HG02610 (cell line): ENCODE results near the gene UCMA.
A peak's percentile ranks its signal among the peaks of the same experiment; 100 is the strongest.

Experiments
- ATAC-seq: cut with Tn5 transposase; IDR thresholded peaks from one replicate; pipeline ENCODE4 v1.9.1; 2021; ENCODE audit warnings: mild to moderate bottlenecking, moderate library complexity; ENCODE audit not compliant: unreplicated experiment

The UCMA gene

GRCh38 chr10:13189961-13190360 is 44.2 kb downstream of the UCMA start:
- no peak for ATAC-seq

DNA sequence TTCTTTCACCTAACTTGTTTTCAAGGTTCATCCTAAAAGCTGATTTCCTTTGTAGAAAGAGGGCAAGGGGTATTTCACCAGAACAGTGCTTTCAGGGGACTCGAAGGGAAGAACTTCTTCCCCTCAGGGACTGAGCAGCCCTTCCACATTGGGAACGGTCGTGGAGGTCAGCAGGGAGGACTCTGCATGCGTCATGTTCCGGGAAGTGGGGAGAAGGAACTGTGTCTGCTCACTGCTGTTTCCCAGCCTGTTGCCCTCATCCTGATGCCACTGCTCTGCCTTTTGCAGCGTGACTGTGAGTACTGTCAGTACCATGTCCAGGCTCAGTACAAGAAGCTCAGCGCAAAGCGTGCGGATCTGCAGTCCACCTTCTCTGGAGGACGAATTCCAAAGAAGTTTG is 45.6 kb downstream of the UCMA start:
- ATAC-seq: no peak

DNA sequence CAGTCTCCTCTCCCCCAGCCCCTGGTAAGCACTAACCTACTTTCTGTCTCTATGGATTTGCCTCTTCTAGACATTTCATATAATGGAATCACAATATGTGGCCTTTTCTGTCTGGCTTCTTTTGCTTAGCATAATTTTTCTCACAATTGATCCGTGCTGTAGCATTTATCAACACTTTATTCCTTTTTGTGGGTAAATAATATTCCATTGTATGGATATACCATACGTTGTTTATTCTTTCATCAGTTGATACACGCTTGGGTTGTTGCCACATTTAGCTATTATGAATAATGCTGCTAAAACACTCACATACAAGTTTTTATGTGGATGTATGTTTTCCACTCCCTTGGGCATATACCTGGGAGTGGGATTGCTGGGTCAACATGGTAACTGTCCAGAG is 47.0 kb downstream of the UCMA start:
- no peak for ATAC-seq

- ATAC-seq: no peak
Observed at GRCh38 chr10:13184730-13185514, 49.3 kb downstream of the UCMA start.

DNA sequence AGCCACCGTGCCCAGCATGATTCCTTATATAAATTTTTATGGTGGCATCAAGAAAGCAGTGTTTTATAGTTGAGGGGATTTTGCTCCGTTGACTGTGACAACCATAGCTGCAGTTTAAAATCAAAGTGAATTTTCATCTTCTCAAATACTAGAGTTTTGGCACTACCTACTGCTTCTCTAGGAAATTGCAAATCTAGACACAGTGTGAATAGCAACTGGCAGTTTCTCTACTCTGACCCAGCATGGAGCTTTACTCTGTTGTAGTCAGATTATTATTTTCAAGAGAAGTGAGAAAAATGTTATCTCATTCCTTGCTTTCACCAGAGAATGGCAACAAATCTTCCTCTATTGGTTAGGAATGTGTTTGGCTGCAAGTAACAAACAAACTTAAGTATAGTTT is 49.9 kb downstream of the UCMA start:
- no peak for ATAC-seq

- ATAC-seq: peak; percentile 70
Observed at GRCh38 chr10:13183625-13184024, 50.5 kb downstream of the UCMA start.

DNA sequence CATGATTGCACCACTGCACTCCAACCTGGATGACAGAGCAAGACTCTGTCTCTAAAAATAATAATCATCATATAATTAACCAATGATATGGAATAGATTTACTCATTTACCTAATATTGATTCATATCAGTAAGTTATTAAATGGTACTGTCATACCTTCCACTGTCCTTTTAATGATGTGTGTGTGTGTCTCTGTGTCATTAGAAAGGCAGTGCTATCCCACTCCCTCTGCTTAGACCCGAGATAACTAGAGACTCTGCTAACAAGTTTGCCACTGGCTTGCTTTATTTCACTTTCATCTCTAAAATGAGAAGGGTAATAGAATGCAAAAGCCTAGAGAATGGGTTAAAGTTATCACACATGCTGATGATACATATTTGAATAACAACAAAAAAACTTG is 51.8 kb downstream of the UCMA start:
- no peak for ATAC-seq

DNA sequence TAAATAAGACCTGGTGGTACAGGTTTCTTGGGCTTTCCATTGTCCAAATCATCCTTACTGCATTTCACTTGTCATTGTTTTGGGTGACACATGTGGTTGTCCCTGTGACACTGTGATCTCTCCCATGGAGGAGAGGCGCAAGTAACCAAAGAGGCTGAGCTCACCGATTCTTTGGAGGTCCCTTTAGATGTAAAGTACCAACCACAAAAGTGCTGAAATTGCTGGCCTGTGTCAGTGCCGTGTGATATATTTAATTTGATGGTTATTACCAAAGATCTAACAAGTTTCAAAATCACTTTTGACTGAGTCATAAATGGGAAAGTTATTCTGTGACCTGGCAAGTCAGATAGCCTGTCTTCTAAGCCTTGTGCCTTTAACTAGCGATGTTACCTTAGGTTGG is 53.4 kb downstream of the UCMA start:
- ATAC-seq: peak; percentile 82

DNA sequence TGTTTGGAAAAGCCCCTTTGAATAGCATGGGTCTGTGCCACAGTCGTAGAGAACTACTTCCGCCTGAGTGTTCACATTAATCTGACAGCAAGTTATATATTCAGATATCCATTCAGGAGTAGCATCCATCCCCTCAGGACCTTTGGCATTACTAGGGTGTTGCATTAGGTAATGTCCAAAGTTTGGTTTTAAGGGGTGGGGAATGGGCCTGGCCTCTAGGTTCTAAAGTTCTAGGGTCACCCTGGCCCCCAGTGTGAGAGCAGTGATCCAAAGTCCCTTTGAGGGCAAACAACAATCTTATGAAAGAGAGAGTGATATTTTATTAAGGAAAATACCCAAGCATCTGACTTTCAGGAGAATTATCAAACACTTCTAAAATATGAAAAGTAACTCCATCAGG is 60.6 kb downstream of the UCMA start:
- no peak for ATAC-seq
